PC-9 (cell line): ENCODE data around the gene IGFBP2. TPM values are rescaled to one million over a fixed set of nuclear protein-coding genes. Genes with fewer than 3 reads are reported as not detected.

Experiments
- BruUV-seq: library from RNA; stranded (reverse); fragments of 400-500 nt; replicated peaks from 2 replicates; lab custom pipeline; 2021; lab: Mats Ljungman, UMichigan
- CTCF ChIA-PET: fragments of 300-600 bp; sonication (Branson Sonifier 250); formaldehyde crosslinking; loops from one replicate; lab custom pipeline; 2022; ENCODE audit warnings: antibody characterized with exemption; lab: Charles Lee
- POLR2A ChIA-PET: fragments of 300-600 bp; sonication (Branson Sonifier 250); formaldehyde crosslinking; loops from one replicate; lab custom pipeline; 2022; ENCODE audit warnings: antibody characterized with exemption; ENCODE audit not compliant: unreplicated experiment; lab: Charles Lee
- DNase-seq, 2 experiments: peaks; one replicate each; pipeline versions ENCODE4 v3.0.0 to v3.0.0-alpha.2; 2015 to 2022; ENCODE audit warnings: mixed read lengths in 1 of 2
- H2AFZ ChIP-seq: fragments of 200-600 bp; sonication (generic); 2 replicates; pipeline ENCODE4 v1.8.1; 2017; ENCODE audit warnings: antibody characterized with exemption
- H3F3A ChIP-seq: fragments of 200-600 bp; sonication (generic); 2 replicates; pipeline ENCODE4 v1.8.1; 2017; ENCODE audit warnings: antibody characterized with exemption, mild to moderate bottlenecking, low read depth; ENCODE audit not compliant: insufficient read depth
- H3K27ac ChIP-seq: fragments of 200-600 bp; sonication (generic); 2 replicates; pipeline ENCODE4 v1.6.1; 2016; ENCODE audit warnings: mixed run types
- H3K27me3 ChIP-seq: fragments of 200-600 bp; sonication (generic); 2 replicates; pipeline ENCODE4 v1.6.1; 2016; ENCODE audit warnings: low read depth, mixed run types; ENCODE audit not compliant: insufficient read depth
- H3K36me3 ChIP-seq: fragments of 200-600 bp; sonication (generic); 2 replicates; pipeline ENCODE4 v1.6.1; 2016; ENCODE audit warnings: low read depth, mixed run types
- H3K4me1 ChIP-seq: fragments of 200-600 bp; sonication (generic); replicated peaks from 2 replicates; pipeline ENCODE4 v1.6.1; 2016; ENCODE audit warnings: mixed run types; ENCODE audit not compliant: insufficient read depth
- H3K4me2 ChIP-seq: fragments of 200-600 bp; sonication (generic); 2 replicates; pipeline ENCODE4 v1.6.1; 2017; ENCODE audit warnings: mixed run types
- H3K4me3 ChIP-seq: fragments of 200-600 bp; sonication (generic); 2 replicates; pipeline ENCODE4 v1.6.1; 2016; ENCODE audit warnings: mixed run types
- H3K79me2 ChIP-seq: fragments of 200-600 bp; sonication (generic); 2 replicates; pipeline ENCODE4 v1.6.1; 2017; ENCODE audit warnings: low read depth, mixed run types
- H3K9me2 ChIP-seq: fragments of 200-600 bp; sonication (generic); 2 replicates; pipeline ENCODE4 v1.8.1; 2017; ENCODE audit warnings: mild to moderate bottlenecking; ENCODE audit not compliant: insufficient read depth
- H3K9me3 ChIP-seq: fragments of 200-600 bp; sonication (generic); 2 replicates; pipeline ENCODE4 v1.8.1; 2016; ENCODE audit warnings: low read depth; ENCODE audit not compliant: insufficient read depth
- H4K20me1 ChIP-seq: fragments of 200-600 bp; sonication (generic); 2 replicates; pipeline ENCODE4 v1.8.1; 2017; ENCODE audit not compliant: insufficient read depth
- CTCF ChIP-seq: fragments of 200-600 bp; sonication (generic); conservative IDR thresholded peaks from 2 replicates; pipeline ENCODE4 v1.6.1; 2017; ENCODE audit warnings: mixed run types, antibody characterized with exemption, mild to moderate bottlenecking, moderate library complexity
- EZH2 ChIP-seq: fragments of 200-600 bp; sonication (generic); IDR thresholded peaks from 2 replicates; pipeline ENCODE4 v1.8.0; 2017; ENCODE audit warnings: antibody characterized with exemption, low read depth
- intact Hi-C: fragments of 100-400 bp; cut with micrococcal nuclease; formaldehyde crosslinking; loops from one replicate; pipeline ENCODE4 v1.10.0; 2022; ENCODE audit not compliant: unreplicated experiment
- total RNA-seq: library from RNA; stranded (reverse); gene quantifications from 2 replicates; pipeline ENCODE4 v1.2.3, GENCODE V29; 2021

The IGFBP2 gene
- total RNA-seq, 1 experiment from 2014 or later, result 106 TPM

GRCh38 chr2:216643986-216644659, 10.9 kb downstream of the IGFBP2 start:
- intact Hi-C loops, result no loop called here
- Histone ChIP-seq H3K27me3 (no peaks in the 10 kb centered on the region), H3K36me3 (no peaks in the 10 kb centered on the region), H3K79me2 (0 out of 2 replicates have a peak, but pooled peaks cover 3% of the 10 kb centered on the region), H3F3A (no peaks in the 10 kb centered on the region; the same call in 1 of the 2 replicates), H3K4me2 (no peak overlapping the region), H3K27ac (no peak overlapping the region), H4K20me1 (no peaks in the 10 kb centered on the region), H3K4me1 (peaks cover 12% of the 10 kb centered on the region; the same call in 1 of the 2 replicates), H2AFZ (no peak overlapping the region), H3K9me2 (no peaks in the 10 kb centered on the region), H3K9me3 (no peaks in the 10 kb centered on the region), H3K4me3 (no peak overlapping the region)
- DNase-seq, result no peak
- TF ChIP-seq CTCF (no peak), EZH2 (no peak)
- POLR2A ChIA-PET, result interaction anchor here (0.8 kb wide), 1 partner anchor 104 kb away, joined by 4 read pairs; no protein-coding TSS in a partner anchor
- BruUV-seq, result no TSS peak
- CTCF ChIA-PET, result no interaction called here

GRCh38 chr2:216644842-216645635, 11.8 kb downstream of the IGFBP2 start:
- Histone ChIP-seq H3K9me2 (no peaks in the 10 kb centered on the region), H3K9me3 (no peaks in the 10 kb centered on the region), H3K27me3 (no peaks in the 10 kb centered on the region), H4K20me1 (no peaks in the 10 kb centered on the region), H3K4me2 (no peak overlapping the region), H3K36me3 (no peaks in the 10 kb centered on the region), H3K4me1 (peaks cover 12% of the 10 kb centered on the region; the same call in 1 of the 2 replicates), H2AFZ (no peak overlapping the region), H3K27ac (no peak overlapping the region), H3K79me2 (0 out of 2 replicates have a peak, but pooled peaks cover 2% of the 10 kb centered on the region), H3K4me3 (no peak overlapping the region), H3F3A (no peaks in the 10 kb centered on the region; the same call in 1 of the 2 replicates)
- TF ChIP-seq CTCF (no peak), EZH2 (no peak)
- no TSS peak for BruUV-seq
- POLR2A ChIA-PET, result no interaction called here
- CTCF ChIA-PET, result interaction anchor here (0.5 kb wide), 1 partner anchor 37 kb away, joined by 5 read pairs; no protein-coding TSS in a partner anchor
- intact Hi-C loops, result no loop called here
- DNase-seq, result no peak

- Histone ChIP-seq H3K79me2 (no peaks in the 10 kb centered on the region), H3K4me1 (peaks cover 12% of the 10 kb centered on the region; the same call in 1 of the 2 replicates), H3K4me2 (no peak overlapping the region), H2AFZ (no peak overlapping the region), H3K36me3 (no peaks in the 10 kb centered on the region), H3K27ac (no peak overlapping the region), H3K4me3 (no peak overlapping the region), H3K9me3 (no peaks in the 10 kb centered on the region), H3K9me2 (no peaks in the 10 kb centered on the region), H3K27me3 (no peaks in the 10 kb centered on the region), H4K20me1 (no peaks in the 10 kb centered on the region), H3F3A (no peaks in the 10 kb centered on the region; the same call in 1 of the 2 replicates)
- intact Hi-C loops, result no loop called here
- POLR2A ChIA-PET, result no interaction called here
- no peak for DNase-seq
- BruUV-seq, result no TSS peak
- CTCF ChIA-PET, result no interaction called here
- TF ChIP-seq EZH2, result no peak
- no peak for TF ChIP-seq CTCF
Measured at GRCh38 chr2:216645636-216645950, 12.4 kb downstream of the IGFBP2 start.
